ENCODE results near the gene GRK3. TPM values are rescaled to one million over a fixed set of nuclear protein-coding genes. Genes with fewer than 3 reads are reported as not detected.

The GRK3 gene
- total and polyA plus RNA-seq, 10 of the 15 experiments (the other 5 are each of a cell fraction or from before 2014, with no cell fraction given), result 3.1 to 35.1 (median 14.7) TPM

- TF ChIP-seq USF2 (IDR thresholded peaks at IDR 0.05; ENCODE audit: borderline replicate concordance, low read depth, low read length) (no peak), ZBTB4 (CRISPR knock-in tag; IDR thresholded peaks at IDR 0.05) (no peak), CEBPZ (IDR thresholded peaks at IDR 0.05; ENCODE audit: low read depth, low read length) (no peak), NRF1 (conservative IDR thresholded peaks at IDR 0.05; ENCODE audit: low read depth, low read length) (0 out of 2 replicates have a peak, but pooled peaks have one; percentile 29), EGR1 (IDR thresholded peaks at IDR 0.05; ENCODE audit: borderline replicate concordance in 1 of 2, low read depth in 2 of 2, low read length in 2 of 2) (peak in 1 of 2 experiments; percentile 4; a peak in 1 of 3 replicates), USF1 (IDR thresholded peaks at IDR 0.05; ENCODE audit: borderline replicate concordance, extremely low read length, insufficient read depth, low read depth, low read length) (no peak), PAX5 (IDR thresholded peaks at IDR 0.05; ENCODE audit: borderline replicate concordance, low read depth, low read length) (no peak), HSF1 (IDR thresholded peaks at IDR 0.05; ENCODE audit: low read depth, low read length) (no peak), RB1 (IDR thresholded peaks at IDR 0.05; ENCODE audit: borderline replicate concordance) (peak; percentile 38; the same call in 1 of the 2 replicates), KLF5 (IDR thresholded peaks at IDR 0.05; ENCODE audit: partially characterized antibody) (no peak), TCF7 (IDR thresholded peaks at IDR 0.05; ENCODE audit: borderline replicate concordance) (no peak), YY1 (IDR thresholded peaks at IDR 0.05; ENCODE audit: low read depth, low read length) (no peak), EP300 (IDR thresholded peaks at IDR 0.05; ENCODE audit: borderline replicate concordance in 1 of 2, control insufficient read depth in 1 of 2, low read depth in 2 of 2, low read length in 2 of 2) (no peak)
Observed at GRCh38 chr22:25564320-25564978, at the start of gene GRK3 (continued).

All from GM12878 (cell line).